HCT116 (cell line): Measurements from ENCODE around the gene EPHA8. TPM values are rescaled to one million over a fixed set of nuclear protein-coding genes. Genes with fewer than 3 reads are reported as not detected.

ENCODE experiments used
- ATAC-seq: fragments of 200-7000 bp; cut with Tn5 transposase; 2 replicates; pipeline ENCODE4 v1.9.1; 2020; ENCODE audit warnings: mild to moderate bottlenecking, moderate library complexity
- Bru-seq: library from RNA; stranded (reverse); fragments of 400-500 nt; gene quantifications from one replicate; lab custom pipeline; 2021; lab: Mats Ljungman, UMichigan
- BruChase-seq, 2 experiments: library from RNA; stranded (reverse); fragments of 400-500 nt; gene quantifications; one replicate each; lab custom pipeline; 2021; lab: Mats Ljungman, UMichigan
- BruUV-seq: library from RNA; stranded (reverse); fragments of 400-500 nt; replicated peaks from 2 replicates; lab custom pipeline; 2021; lab: Mats Ljungman, UMichigan
- CTCF ChIA-PET: fragments of 300-600 bp; sonication (Branson Sonifier 250); formaldehyde crosslinking; loops from one replicate; lab custom pipeline; 2021; ENCODE audit warnings: antibody characterized with exemption; lab: Charles Lee
- POLR2A ChIA-PET: fragments of 300-600, 350-600 bp; sonication (Branson Sonifier 250); formaldehyde crosslinking; loops from one replicate; lab custom pipeline; 2021; ENCODE audit warnings: antibody characterized with exemption; lab: Charles Lee
- RAD21 ChIA-PET, 2 experiments: fragments of 300-600 bp; sonication (Branson Sonifier 250); formaldehyde crosslinking; loops; one replicate each; lab custom pipeline; 2023; ENCODE audit warnings: low total read pairs in 2 of 2; ENCODE audit not compliant: uncharacterized antibody in 2 of 2, unreplicated experiment in 2 of 2, low non-redundant PET in 1 of 2; lab: Charles Lee
- DNase-seq: peaks from one replicate; pipeline ENCODE4 v3.0.0-alpha.2; 2010; ENCODE audit warnings: low read depth, low spot score
- H2AFZ ChIP-seq: fragments of 200-600 bp; shearing (Covaris generic), sonication (generic); 2 replicates; pipeline ENCODE4 v1.6.1; 2017; ENCODE audit warnings: low read depth, mixed run types, mixed read lengths, antibody characterized with exemption, low read length; ENCODE audit not compliant: poor library complexity, severe bottlenecking
- H3K27ac ChIP-seq: 2 replicates; pipeline ENCODE4 v1.5.1; 2012; ENCODE audit warnings: low read depth, low read length
- H3K27me3 ChIP-seq: fragments of 200-600 bp; sonication (generic); 2 replicates; pipeline ENCODE4 v1.6.1; 2016; ENCODE audit warnings: mixed run types, low read length, mixed read lengths; ENCODE audit not compliant: insufficient read depth
- H3K36me3 ChIP-seq, 2 experiments: fragments of 200-500 bp in 1 of 2; fragments of 200-600 bp in 1 of 2; sonication (Bioruptor generic) in 1 of 2; sonication (generic) in 1 of 2; 2 replicates each; pipeline versions ENCODE4 v1.5.1 to v1.6.1; 2014 to 2016; ENCODE audit warnings: low read length in 2 of 2, inconsistent platforms in 1 of 2, mixed read lengths in 1 of 2, mixed run types in 1 of 2; ENCODE audit not compliant: insufficient read depth in 2 of 2, control insufficient read depth in 1 of 2
- H3K4me1 ChIP-seq, 2 experiments: fragments of 200-600 bp in 1 of 2; sonication (generic) in 1 of 2; 2 replicates each; pipeline versions ENCODE4 v1.5.1 to v1.6.1; 2012 to 2017; ENCODE audit warnings: low read length in 2 of 2, inconsistent platforms in 1 of 2, mild to moderate bottlenecking in 1 of 2, mixed read lengths in 1 of 2, mixed run types in 1 of 2, moderate library complexity in 1 of 2; ENCODE audit not compliant: insufficient read depth in 2 of 2, control insufficient read depth in 1 of 2
- H3K4me2 ChIP-seq: fragments of 200-600 bp; sonication (generic); 2 replicates; pipeline ENCODE4 v1.6.1; 2017; ENCODE audit warnings: mixed run types, low read length, mixed read lengths
- H3K4me3 ChIP-seq, 2 experiments: fragments of 200-600 bp in 1 of 2; sonication (generic) in 1 of 2; replicated peaks in 1 of 2; 2 replicates each; pipeline ENCODE4 v1.5.1; 2011 to 2016; ENCODE audit warnings: low read length in 2 of 2, control low read depth in 1 of 2, low read depth in 1 of 2, mild to moderate bottlenecking in 1 of 2, mixed read lengths in 1 of 2, mixed run types in 1 of 2
- H3K79me2 ChIP-seq: fragments of 200-600 bp; sonication (generic); 2 replicates; pipeline ENCODE4 v1.6.1; 2017; ENCODE audit warnings: mild to moderate bottlenecking, mixed run types, low read length, moderate library complexity, mixed read lengths; ENCODE audit not compliant: insufficient read depth
- H3K9ac ChIP-seq: fragments of 200-600 bp; sonication (generic); 2 replicates; pipeline ENCODE4 v1.6.1; 2016; ENCODE audit warnings: low read length, mixed read lengths
- H3K9me2 ChIP-seq: fragments of 200-600 bp; sonication (generic), shearing (Covaris generic); 2 replicates; pipeline ENCODE4 v1.6.1; 2017; ENCODE audit warnings: mixed run types, mild to moderate bottlenecking, moderate library complexity; ENCODE audit not compliant: insufficient read depth
- H3K9me3 ChIP-seq, 2 experiments: fragments of 200-500 bp in 1 of 2; fragments of 200-600 bp in 1 of 2; sonication (Bioruptor generic) in 1 of 2; sonication (generic) in 1 of 2; 2 replicates each; pipeline ENCODE4 v1.6.1; 2014 to 2017; ENCODE audit warnings: low read length in 2 of 2, mixed read lengths in 2 of 2, inconsistent platforms in 1 of 2, low read depth in 1 of 2, mild to moderate bottlenecking in 1 of 2, mixed run types in 1 of 2, moderate library complexity in 1 of 2; ENCODE audit not compliant: control insufficient read depth in 1 of 2, insufficient read depth in 1 of 2
- H4K20me1 ChIP-seq: fragments of 200-600 bp; sonication (generic), shearing (Covaris generic); 2 replicates; pipeline ENCODE4 v1.6.1; 2017; ENCODE audit warnings: mixed run types, mild to moderate bottlenecking, moderate library complexity; ENCODE audit not compliant: insufficient read depth
- CEBPB ChIP-seq: IDR thresholded peaks from 2 replicates; pipeline ENCODE4 v1.6.1; 2012; ENCODE audit warnings: low read depth
- ELF1 ChIP-seq: IDR thresholded peaks from 2 replicates; pipeline ENCODE4 v1.6.1; 2012; ENCODE audit warnings: low read depth, borderline replicate concordance
- EZH2phosphoT487 ChIP-seq: fragments of 200-600 bp; IDR thresholded peaks from 2 replicates; pipeline ENCODE4 v1.6.1; 2018; ENCODE audit warnings: antibody characterized with exemption, borderline replicate concordance
- FOSL1 ChIP-seq: IDR thresholded peaks from 2 replicates; pipeline ENCODE4 v1.6.1; 2012; ENCODE audit warnings: low read depth
- MAX ChIP-seq: IDR thresholded peaks from 2 replicates; pipeline ENCODE4 v1.6.1; 2012
- RAD21 ChIP-seq: IDR thresholded peaks from 2 replicates; pipeline ENCODE4 v1.6.1; 2012; ENCODE audit warnings: low read depth, mild to moderate bottlenecking
- REST ChIP-seq: IDR thresholded peaks from 2 replicates; pipeline ENCODE4 v1.6.1; 2012; ENCODE audit warnings: low read depth
- SIN3A ChIP-seq: IDR thresholded peaks from 2 replicates; pipeline ENCODE4 v1.6.1; 2012; ENCODE audit warnings: low read depth
- intact Hi-C: fragments of 100-400 bp; cut with micrococcal nuclease; formaldehyde crosslinking; loops from 2 replicates; pipeline ENCODE4 v1.10.0; 2022
- long read RNA-seq: library from polyadenylated mRNA; unstranded; transcript quantifications from one replicate; pipeline ENCODE4 v2.0.0, GENCODE V29; 2021; ENCODE audit not compliant: unreplicated experiment
- polyA plus RNA-seq: library from polyadenylated mRNA; unstranded; fragments of >200 nt; gene quantifications from 2 replicates; pipeline ENCODE4 v1.2.1, GENCODE V29; 2012; ENCODE audit warnings: missing spikeins
- total RNA-seq: library from RNA; stranded (reverse); gene quantifications from one replicate; pipeline ENCODE4 v1.2.1, GENCODE V29; 2021; ENCODE audit not compliant: unreplicated experiment

EPHA8 gene
- 0.30 TPM for total RNA-seq
- 0.09 TPM in 2 replicates for polyA plus RNA-seq
- percentile 18 among the genes with signal in this experiment for Bru-seq, nascent RNA
- percentile 22 among the genes with signal in this experiment for BruChase-seq, experiment 1, labeled RNA remaining after a 6-hour chase
- percentile 17 among the genes with signal in this experiment for BruChase-seq, experiment 2, labeled RNA remaining after a 2-hour chase
- long read RNA-seq, partial matches to known transcripts: 0 of 1 reads
- long read RNA-seq, other reads (novel, unspliced or antisense): 1 of 1 reads

GRCh38 chr1:22562584-22563583 lies at the start of gene EPHA8:
Gene EPHA8 (plus strand): TSS chr1:22563489. CDS start chr1:22563636, 147 bp downstream.
- H3K27me3 ChIP-seq: peaks cover 7% of the 10 kb centered on the region; the same call in 1 of the 2 replicates
- no peak for ATAC-seq
- no peaks in the 10 kb centered on the region for H3K4me1 ChIP-seq
- H3K9ac ChIP-seq: no peak within 1 kb of the TSS
- ChIA-PET CTCF (no interaction called here), POLR2A (no interaction called here)
- H3K79me2 ChIP-seq: no peaks in the 10 kb centered on the region
- no peaks in the 10 kb centered on the region for H4K20me1 ChIP-seq
- H3K9me2 ChIP-seq: no peaks in the 10 kb centered on the region
- H3K9me3 ChIP-seq: no peaks in the 10 kb centered on the region
- no peak within 1 kb of the TSS for H3K27ac ChIP-seq
- H3K36me3 ChIP-seq: no peaks in the 10 kb centered on the region
- no peak for TF ChIP-seq REST
- no peak for TF ChIP-seq EZH2phosphoT487
- no peak for TF ChIP-seq MAX
- no peak for TF ChIP-seq CEBPB
- TF ChIP-seq FOSL1: no peak
- no peak for TF ChIP-seq RAD21
- no peak for TF ChIP-seq ELF1
- TF ChIP-seq SIN3A: no peak
- TF ChIP-seq, all 23 proteins: peak for 0
- no peak within 1 kb of the TSS for H2AFZ ChIP-seq
- H3K4me3 ChIP-seq: no peak within 1 kb of the TSS
- no peak within 1 kb of the TSS for H3K4me2 ChIP-seq
- RAD21 ChIA-PET: no interaction called here
- BruUV-seq: no TSS peak
- intact Hi-C loops: no loop called here
- no peak for DNase-seq
